Measurements from ENCODE around the gene CASP5.

Gene CASP5

DNA sequence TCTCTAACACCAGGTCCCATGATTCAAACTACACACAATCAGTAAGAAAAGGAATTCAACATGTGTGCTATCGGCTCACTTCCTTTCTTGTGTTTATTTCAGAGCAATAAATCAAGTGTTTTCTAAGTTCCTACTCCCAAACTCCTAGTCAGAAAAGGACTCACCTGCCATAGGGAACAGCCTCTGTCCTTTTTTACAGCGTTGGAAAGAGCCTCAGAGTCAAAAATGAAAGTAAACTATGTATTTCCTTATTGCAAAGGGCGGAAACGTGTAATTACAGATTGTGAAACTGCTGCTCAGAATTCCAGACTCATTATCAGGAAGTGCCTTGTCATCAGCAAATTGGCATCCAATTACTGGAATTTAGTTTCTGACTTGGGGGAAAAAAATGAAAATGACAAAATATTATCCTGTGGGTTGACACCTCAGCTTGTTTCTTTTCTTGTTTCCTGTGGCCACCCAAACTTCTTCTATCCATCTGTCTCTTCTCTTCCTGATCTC, 54.6 kb downstream of the CASP5 start, which contains the start of gene CASP4:
Gene CASP4, minus strand, starts transcription at position 220 of the 501 bp plus-strand sequence. Its CDS starts 49 bp downstream, at position 171.
- DNase-seq, result no peak

DNA sequence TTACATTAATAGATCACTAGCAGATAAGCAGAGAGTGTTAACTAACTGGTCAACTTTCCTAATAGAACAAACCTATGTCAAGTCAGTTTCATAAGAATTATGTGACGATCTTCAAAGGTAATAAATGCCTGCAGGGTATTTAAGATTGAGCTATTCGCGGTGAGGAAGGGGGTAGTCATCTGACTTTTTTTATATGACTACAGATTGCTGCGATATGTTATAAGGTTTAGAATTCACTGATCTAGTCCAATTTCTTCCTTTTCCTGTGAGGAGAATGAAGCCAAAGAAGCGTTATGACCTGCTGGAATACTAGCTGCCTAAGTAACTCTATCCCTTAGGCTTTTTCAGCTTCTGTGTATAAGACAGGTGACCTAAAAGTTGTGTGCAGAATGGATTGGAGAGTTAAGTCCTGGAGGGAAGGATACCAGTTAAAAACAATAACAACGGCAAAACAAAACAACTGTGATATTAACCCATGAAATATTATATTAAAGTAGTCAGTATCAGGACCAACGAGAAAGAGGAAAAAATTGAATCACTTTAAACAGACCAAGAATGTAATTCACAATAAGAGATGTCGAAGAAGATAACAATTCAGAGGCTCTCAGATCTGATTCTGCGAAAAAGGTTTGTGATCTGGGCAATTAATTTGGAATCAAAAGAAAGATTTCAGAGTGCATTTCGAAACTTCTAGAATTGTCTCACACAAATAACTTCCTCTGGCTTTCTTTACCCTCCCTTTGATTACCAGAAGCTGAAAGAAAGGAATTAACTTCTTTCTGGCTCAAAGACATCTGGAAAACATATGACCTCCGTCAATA, 55.2 kb downstream of the CASP5 start:
- DNase-seq, result no peak

DNA sequence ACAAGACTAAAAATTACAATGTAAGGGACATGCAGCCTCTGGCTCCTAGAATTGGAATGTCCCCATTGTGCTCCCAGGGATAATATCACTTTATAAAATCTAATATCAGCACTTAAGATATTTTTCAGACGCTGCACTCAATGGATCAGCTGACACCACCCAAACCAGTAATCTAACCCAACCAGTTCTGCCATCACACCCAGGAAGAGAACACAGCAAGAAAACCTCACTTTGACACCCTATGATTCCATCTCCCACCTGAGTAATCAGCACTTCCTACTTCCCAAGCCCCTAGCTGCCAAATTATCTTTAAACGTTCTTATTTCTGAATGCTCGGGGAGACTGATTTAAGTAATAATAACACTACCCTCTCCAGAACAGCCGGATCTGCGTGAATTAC, 57.2 kb downstream of the CASP5 start:
- DNase-seq, result no peak

GRCh38 chr11:104964247-104964646, 58.7 kb downstream of the CASP5 start:
- no peak for DNase-seq

- no peak for DNase-seq
Observed at GRCh38 chr11:104962852-104963251, 60.1 kb downstream of the CASP5 start.

DNA sequence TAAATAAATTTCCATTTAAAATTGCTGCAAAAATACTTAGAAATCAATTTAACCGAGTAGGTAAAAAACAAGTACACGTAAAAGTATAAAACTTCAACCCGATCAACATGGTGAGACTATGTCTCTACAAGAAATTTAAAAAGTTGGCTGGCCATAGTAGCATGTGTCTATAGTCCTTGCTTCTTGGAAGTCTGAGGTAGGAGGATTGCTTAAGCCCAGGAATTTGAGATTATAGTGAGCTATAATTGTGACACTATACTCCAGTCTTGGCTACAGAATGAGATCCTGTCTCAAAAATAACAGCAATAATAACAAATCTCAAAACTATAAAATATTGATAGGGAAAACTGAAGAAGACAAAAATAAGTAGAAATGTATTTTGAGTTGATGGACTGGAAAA, 65.7 kb downstream of the CASP5 start:
- no peak for DNase-seq

- DNase-seq, result no peak
Observed at GRCh38 chr11:104956528-104956927, 66.4 kb downstream of the CASP5 start.

DNA sequence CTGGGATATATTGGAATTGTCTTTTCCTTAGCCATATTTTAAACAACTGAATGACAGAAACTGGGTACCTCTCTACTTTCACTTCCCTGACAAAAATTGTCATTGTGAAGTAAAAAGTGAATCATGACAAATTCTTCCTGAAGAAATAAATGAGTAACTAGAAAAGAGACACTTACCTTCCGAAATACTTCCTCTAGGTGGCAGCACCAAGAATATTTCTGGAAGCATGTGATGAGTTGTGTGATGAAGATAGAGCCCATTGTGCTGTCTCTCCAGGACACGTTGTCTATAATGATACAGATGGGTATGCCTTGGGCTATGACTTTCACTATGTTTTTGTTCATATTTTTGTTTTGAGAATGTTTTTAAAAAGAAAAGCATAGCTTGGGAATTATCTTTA, 76.1 kb downstream of the CASP5 start:
- DNase-seq, result peak in 1 of 51 donors; percentile 2
